PC-9 (cell line): ENCODE measurements around the gene SLC17A4. TPM values are rescaled to one million over a fixed set of nuclear protein-coding genes. Genes with fewer than 3 reads are reported as not detected.

Experiments used
- BruUV-seq: library from RNA; stranded (reverse); fragments of 400-500 nt; replicated peaks from 2 replicates; lab custom pipeline; 2021; lab: Mats Ljungman, UMichigan
- CTCF ChIA-PET: fragments of 300-600 bp; sonication (Branson Sonifier 250); formaldehyde crosslinking; loops from one replicate; lab custom pipeline; 2022; ENCODE audit warnings: antibody characterized with exemption; lab: Charles Lee
- POLR2A ChIA-PET: fragments of 300-600 bp; sonication (Branson Sonifier 250); formaldehyde crosslinking; loops from one replicate; lab custom pipeline; 2022; ENCODE audit warnings: antibody characterized with exemption; ENCODE audit not compliant: unreplicated experiment; lab: Charles Lee
- DNase-seq, 2 experiments: peaks; one replicate each; pipeline versions ENCODE4 v3.0.0 to v3.0.0-alpha.2; 2015 to 2022; ENCODE audit warnings: mixed read lengths in 1 of 2
- H2AFZ ChIP-seq: fragments of 200-600 bp; sonication (generic); 2 replicates; pipeline ENCODE4 v1.8.1; 2017; ENCODE audit warnings: antibody characterized with exemption
- H3F3A ChIP-seq: fragments of 200-600 bp; sonication (generic); 2 replicates; pipeline ENCODE4 v1.8.1; 2017; ENCODE audit warnings: antibody characterized with exemption, mild to moderate bottlenecking, low read depth; ENCODE audit not compliant: insufficient read depth
- H3K27ac ChIP-seq: fragments of 200-600 bp; sonication (generic); 2 replicates; pipeline ENCODE4 v1.6.1; 2016; ENCODE audit warnings: mixed run types
- H3K27me3 ChIP-seq: fragments of 200-600 bp; sonication (generic); 2 replicates; pipeline ENCODE4 v1.6.1; 2016; ENCODE audit warnings: low read depth, mixed run types; ENCODE audit not compliant: insufficient read depth
- H3K36me3 ChIP-seq: fragments of 200-600 bp; sonication (generic); 2 replicates; pipeline ENCODE4 v1.6.1; 2016; ENCODE audit warnings: low read depth, mixed run types
- H3K4me1 ChIP-seq: fragments of 200-600 bp; sonication (generic); replicated peaks from 2 replicates; pipeline ENCODE4 v1.6.1; 2016; ENCODE audit warnings: mixed run types; ENCODE audit not compliant: insufficient read depth
- H3K4me2 ChIP-seq: fragments of 200-600 bp; sonication (generic); 2 replicates; pipeline ENCODE4 v1.6.1; 2017; ENCODE audit warnings: mixed run types
- H3K4me3 ChIP-seq: fragments of 200-600 bp; sonication (generic); 2 replicates; pipeline ENCODE4 v1.6.1; 2016; ENCODE audit warnings: mixed run types
- H3K79me2 ChIP-seq: fragments of 200-600 bp; sonication (generic); 2 replicates; pipeline ENCODE4 v1.6.1; 2017; ENCODE audit warnings: low read depth, mixed run types
- H3K9me2 ChIP-seq: fragments of 200-600 bp; sonication (generic); 2 replicates; pipeline ENCODE4 v1.8.1; 2017; ENCODE audit warnings: mild to moderate bottlenecking; ENCODE audit not compliant: insufficient read depth
- H3K9me3 ChIP-seq: fragments of 200-600 bp; sonication (generic); 2 replicates; pipeline ENCODE4 v1.8.1; 2016; ENCODE audit warnings: low read depth; ENCODE audit not compliant: insufficient read depth
- H4K20me1 ChIP-seq: fragments of 200-600 bp; sonication (generic); 2 replicates; pipeline ENCODE4 v1.8.1; 2017; ENCODE audit not compliant: insufficient read depth
- EZH2 ChIP-seq: fragments of 200-600 bp; sonication (generic); IDR thresholded peaks from 2 replicates; pipeline ENCODE4 v1.8.0; 2017; ENCODE audit warnings: antibody characterized with exemption, low read depth
- intact Hi-C: fragments of 100-400 bp; cut with micrococcal nuclease; formaldehyde crosslinking; loops from one replicate; pipeline ENCODE4 v1.10.0; 2022; ENCODE audit not compliant: unreplicated experiment
- total RNA-seq: library from RNA; stranded (reverse); gene quantifications from 2 replicates; pipeline ENCODE4 v1.2.3, GENCODE V29; 2021

SLC17A4 gene
- total RNA-seq, 1 experiment from 2014 or later = 0.13 TPM

DNA sequence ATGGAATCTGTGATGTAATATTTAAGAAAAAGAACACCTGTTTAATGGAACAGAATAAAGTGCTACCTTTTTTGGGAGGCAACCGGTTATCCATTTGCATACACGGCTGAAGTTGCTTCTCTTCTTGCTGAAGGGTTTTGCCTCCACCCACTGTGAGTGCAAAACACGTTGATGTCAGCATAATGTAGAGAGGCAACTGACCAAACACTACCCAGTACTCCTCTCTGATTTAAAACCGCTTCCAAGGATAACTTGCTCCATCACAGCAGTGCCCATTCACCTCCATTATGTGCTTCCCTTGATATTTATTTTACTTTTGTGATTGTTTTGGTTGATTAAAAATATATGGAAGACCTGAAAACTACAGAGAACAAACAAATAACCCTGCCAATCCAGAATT lies 75.9 kb downstream of the SLC17A4 start:
- Histone ChIP-seq H3F3A (no peaks in the 10 kb centered on the region), H3K79me2 (no peaks in the 10 kb centered on the region), H3K36me3 (no peaks in the 10 kb centered on the region), H3K4me1 (no peaks in the 10 kb centered on the region), H3K9me3 (no peaks in the 10 kb centered on the region), H3K4me3 (no peak overlapping the region), H3K27ac (no peak overlapping the region), H3K27me3 (no peaks in the 10 kb centered on the region), H2AFZ (no peak overlapping the region), H4K20me1 (no peaks in the 10 kb centered on the region), H3K4me2 (no peak overlapping the region), H3K9me2 (no peaks in the 10 kb centered on the region)
- POLR2A ChIA-PET = no interaction called here
- TF ChIP-seq EZH2 = no peak
- intact Hi-C loops = no loop called here
- CTCF ChIA-PET = no interaction called here
- no peak for DNase-seq
- no TSS peak for BruUV-seq

Other genes starting within 250 kb of the SLC17A4 start
- gene SCGN, start 102.5 kb upstream of the SLC17A4 start, total RNA-seq = not detected in 2 replicates
- not detected in 2 replicates for gene SLC17A1, start 77.3 kb downstream of the SLC17A4 start, total RNA-seq
- gene SLC17A3, start 119.5 kb downstream of the SLC17A4 start, total RNA-seq = not detected in 2 replicates
- gene SLC17A2, start 175.9 kb downstream of the SLC17A4 start, total RNA-seq = not detected in 2 replicates
- 23.6 and 31.3 TPM in 2 replicates for gene TRIM38, start 208.1 kb downstream of the SLC17A4 start, total RNA-seq